Ishikawa (cell line): Measurements from ENCODE around the gene TCL1B.

ENCODE experiments used
- CEBPB ChIP-seq: IDR thresholded peaks from 2 replicates; pipeline ENCODE4 v1.6.1; 2012
- CREB1 ChIP-seq: IDR thresholded peaks from 2 replicates; pipeline ENCODE4 v1.6.1; 2012; ENCODE audit warnings: low read depth
- EGR1 ChIP-seq: IDR thresholded peaks from 2 replicates; pipeline ENCODE4 v1.6.1; 2012
- EP300 ChIP-seq: IDR thresholded peaks from 2 replicates; pipeline ENCODE4 v1.6.1; 2012; ENCODE audit warnings: borderline replicate concordance
- FOXM1 ChIP-seq: IDR thresholded peaks from 2 replicates; pipeline ENCODE4 v1.6.1; 2012; ENCODE audit warnings: low read depth, borderline replicate concordance
- NFIC ChIP-seq: IDR thresholded peaks from 2 replicates; pipeline ENCODE4 v1.6.1; 2012
- RAD21 ChIP-seq: IDR thresholded peaks from 2 replicates; pipeline ENCODE4 v1.6.1; 2012; ENCODE audit warnings: low read depth
- TAF1 ChIP-seq: IDR thresholded peaks from 2 replicates; pipeline ENCODE4 v1.6.1; 2012; ENCODE audit warnings: low read depth, mild to moderate bottlenecking
- TCF12 ChIP-seq: IDR thresholded peaks from 2 replicates; pipeline ENCODE4 v1.6.1; 2012; ENCODE audit warnings: low read depth
- TEAD4 ChIP-seq: IDR thresholded peaks from 2 replicates; pipeline ENCODE4 v1.6.1; 2012
- USF1 ChIP-seq: IDR thresholded peaks from 2 replicates; pipeline ENCODE4 v1.6.1; 2012
- YY1 ChIP-seq: IDR thresholded peaks from 2 replicates; pipeline ENCODE4 v1.6.1; 2012; ENCODE audit warnings: low read depth
- ZBTB7A ChIP-seq: IDR thresholded peaks from 2 replicates; pipeline ENCODE4 v1.6.1; 2012; ENCODE audit warnings: low read depth
- TF ChIP-seq, protein P1 (sequence below): IDR thresholded peaks from 2 replicates; pipeline ENCODE4 v1.6.1; 2012; ENCODE audit warnings: low read depth, mild to moderate bottlenecking
- TF ChIP-seq, protein P2 (sequence below): IDR thresholded peaks from 2 replicates; pipeline ENCODE4 v1.6.1; 2012

The TCL1B gene

GRCh38 chr14:95657454-95657853, 28.8 kb upstream of the TCL1B start:
- TF ChIP-seq EGR1: no peak
- no peak for TF ChIP-seq NFIC
- TF ChIP-seq, protein P1, sequence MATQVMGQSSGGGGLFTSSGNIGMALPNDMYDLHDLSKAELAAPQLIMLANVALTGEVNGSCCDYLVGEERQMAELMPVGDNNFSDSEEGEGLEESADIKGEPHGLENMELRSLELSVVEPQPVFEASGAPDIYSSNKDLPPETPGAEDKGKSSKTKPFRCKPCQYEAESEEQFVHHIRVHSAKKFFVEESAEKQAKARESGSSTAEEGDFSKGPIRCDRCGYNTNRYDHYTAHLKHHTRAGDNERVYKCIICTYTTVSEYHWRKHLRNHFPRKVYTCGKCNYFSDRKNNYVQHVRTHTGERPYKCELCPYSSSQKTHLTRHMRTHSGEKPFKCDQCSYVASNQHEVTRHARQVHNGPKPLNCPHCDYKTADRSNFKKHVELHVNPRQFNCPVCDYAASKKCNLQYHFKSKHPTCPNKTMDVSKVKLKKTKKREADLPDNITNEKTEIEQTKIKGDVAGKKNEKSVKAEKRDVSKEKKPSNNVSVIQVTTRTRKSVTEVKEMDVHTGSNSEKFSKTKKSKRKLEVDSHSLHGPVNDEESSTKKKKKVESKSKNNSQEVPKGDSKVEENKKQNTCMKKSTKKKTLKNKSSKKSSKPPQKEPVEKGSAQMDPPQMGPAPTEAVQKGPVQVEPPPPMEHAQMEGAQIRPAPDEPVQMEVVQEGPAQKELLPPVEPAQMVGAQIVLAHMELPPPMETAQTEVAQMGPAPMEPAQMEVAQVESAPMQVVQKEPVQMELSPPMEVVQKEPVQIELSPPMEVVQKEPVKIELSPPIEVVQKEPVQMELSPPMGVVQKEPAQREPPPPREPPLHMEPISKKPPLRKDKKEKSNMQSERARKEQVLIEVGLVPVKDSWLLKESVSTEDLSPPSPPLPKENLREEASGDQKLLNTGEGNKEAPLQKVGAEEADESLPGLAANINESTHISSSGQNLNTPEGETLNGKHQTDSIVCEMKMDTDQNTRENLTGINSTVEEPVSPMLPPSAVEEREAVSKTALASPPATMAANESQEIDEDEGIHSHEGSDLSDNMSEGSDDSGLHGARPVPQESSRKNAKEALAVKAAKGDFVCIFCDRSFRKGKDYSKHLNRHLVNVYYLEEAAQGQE: no peak
- TF ChIP-seq TEAD4: no peak
- TF ChIP-seq, protein P2, sequence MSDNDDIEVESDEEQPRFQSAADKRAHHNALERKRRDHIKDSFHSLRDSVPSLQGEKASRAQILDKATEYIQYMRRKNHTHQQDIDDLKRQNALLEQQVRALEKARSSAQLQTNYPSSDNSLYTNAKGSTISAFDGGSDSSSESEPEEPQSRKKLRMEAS: no peak
- TF ChIP-seq RAD21: no peak
- TF ChIP-seq EP300: no peak
- TF ChIP-seq USF1: no peak
- no peak for TF ChIP-seq CEBPB
- TF ChIP-seq YY1: no peak
- TF ChIP-seq FOXM1: no peak
- TF ChIP-seq ZBTB7A: no peak
- no peak for TF ChIP-seq TCF12
- no peak for TF ChIP-seq CREB1
- TF ChIP-seq TAF1: no peak

GRCh38 chr14:95659293-95659989, 26.8 kb upstream of the TCL1B start:
- TF ChIP-seq TCF12 (no peak), FOXM1 (no peak), EGR1 (no peak), ZBTB7A (no peak), TEAD4 (no peak), NFIC (no peak), RAD21 (no peak)
- TF ChIP-seq, protein P1: no peak
- TF ChIP-seq, protein P2: no peak

DNA sequence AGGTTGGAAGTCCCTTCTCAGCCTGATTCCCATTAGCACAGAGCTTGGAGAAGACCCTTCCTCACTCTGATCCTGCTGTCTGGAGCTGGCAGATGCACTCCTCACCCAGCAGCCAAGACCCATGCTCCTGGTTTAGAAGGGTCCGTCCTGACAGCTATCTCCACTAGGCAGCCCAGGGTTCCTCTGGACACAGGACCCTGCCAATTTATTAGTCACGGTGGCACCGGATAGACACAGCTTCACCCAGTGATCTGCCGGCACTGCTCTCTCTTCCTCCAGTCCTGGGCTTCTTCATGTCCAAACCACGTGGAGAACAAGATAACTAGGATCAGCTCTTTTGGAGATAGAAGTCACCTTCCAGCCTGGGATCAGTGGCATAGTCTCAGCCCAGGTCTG, 26.2 kb upstream of the TCL1B start:
- TF ChIP-seq EP300: no peak

DNA sequence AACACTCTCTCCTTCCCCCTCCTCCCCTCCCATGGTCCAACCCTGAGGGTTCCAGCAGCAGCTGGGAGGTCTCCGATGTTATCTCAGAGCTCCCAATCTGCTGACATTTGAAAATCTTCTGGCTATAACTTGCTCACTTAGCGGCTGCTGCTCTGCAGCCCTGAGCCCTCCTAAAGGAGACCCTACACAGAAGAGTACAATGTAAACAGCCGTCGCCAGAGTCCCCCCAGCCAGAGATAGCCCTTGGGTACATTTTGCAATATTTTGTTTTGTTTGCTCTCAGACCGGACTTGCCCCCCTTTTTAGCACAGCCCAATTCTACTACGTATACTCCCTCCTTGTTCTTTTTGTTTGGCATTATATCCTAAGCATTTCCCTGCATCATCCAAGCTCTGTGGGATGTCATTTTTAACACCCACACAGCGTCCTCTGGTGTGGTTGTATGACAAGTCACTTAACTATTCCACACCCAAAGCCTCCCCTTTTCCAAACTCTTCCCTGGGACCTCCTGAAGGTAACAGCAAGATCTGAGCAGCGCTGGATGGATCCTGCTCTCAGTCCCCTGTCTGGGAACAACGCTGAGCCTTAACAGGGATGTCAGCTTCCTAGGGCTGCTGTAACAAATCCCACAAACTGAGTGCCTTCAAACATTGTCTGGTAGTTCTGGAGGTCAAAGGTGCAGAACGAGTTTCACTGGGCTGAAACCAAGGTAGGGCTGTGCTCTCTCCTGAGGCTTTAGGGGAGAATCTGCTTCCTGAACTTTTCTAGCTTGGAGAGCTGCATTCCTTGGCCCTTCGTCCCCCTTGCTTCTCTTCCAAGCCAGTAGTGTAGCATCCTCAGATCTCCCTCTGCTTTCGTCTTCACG, 25.3 kb upstream of the TCL1B start:
- TF ChIP-seq EGR1 (no peak), CEBPB (no peak), CREB1 (no peak), FOXM1 (no peak), YY1 (no peak), USF1 (no peak), ZBTB7A (no peak)

DNA sequence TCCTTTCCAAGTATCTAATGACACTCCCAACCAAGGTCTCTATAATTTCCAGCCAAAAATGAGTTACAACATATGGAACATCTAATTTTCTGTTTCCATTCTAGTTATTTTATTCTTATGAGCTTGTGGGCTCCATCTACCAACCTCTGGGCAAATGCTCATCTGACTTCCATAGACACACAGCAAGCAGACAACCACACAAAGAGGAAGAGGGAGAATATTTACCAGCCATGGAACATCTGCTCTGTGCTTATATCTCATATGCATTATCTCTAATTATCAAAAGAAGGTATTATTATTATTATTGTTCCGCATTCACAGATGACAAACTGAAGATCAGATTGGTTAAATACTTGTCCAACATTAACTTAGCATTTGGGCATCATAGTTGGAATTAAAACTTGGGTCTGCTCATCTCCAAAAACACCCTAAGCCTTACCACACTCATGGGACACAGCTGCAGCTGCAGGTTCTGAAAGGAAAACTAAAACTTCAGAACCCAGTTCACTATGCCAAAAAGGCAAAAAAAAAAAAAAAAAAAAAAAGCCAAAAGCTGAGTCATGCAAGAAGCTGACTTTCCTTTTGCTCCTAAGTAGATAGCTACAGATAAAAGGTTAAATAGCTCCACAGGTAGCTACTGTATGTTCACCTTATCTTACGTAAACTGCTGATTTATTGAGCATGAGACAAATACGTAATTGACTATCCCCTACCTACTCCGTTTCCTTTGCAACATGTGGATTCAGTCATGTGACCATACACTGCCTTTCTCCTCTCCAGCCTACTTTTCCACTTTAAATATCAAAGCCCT, 23.6 kb upstream of the TCL1B start:
- no peak for TF ChIP-seq NFIC
- no peak for TF ChIP-seq EGR1
- no peak for TF ChIP-seq RAD21
- TF ChIP-seq FOXM1: no peak
- peak; percentile 84 for TF ChIP-seq USF1
- TF ChIP-seq ZBTB7A: no peak
- no peak for TF ChIP-seq CREB1
